ENCODE results near the gene SLC51B. TPM values are rescaled to one million over a fixed set of nuclear protein-coding genes. Genes with fewer than 3 reads are reported as not detected.
"Not testable (repeated sequence)": the region's sequence is repeated elsewhere in the genome, so short reads cannot be mapped to it uniquely, and the experiment has no call there.

The SLC51B gene
- total RNA-seq, 3 donors from 2014 or later: not detected

DNA sequence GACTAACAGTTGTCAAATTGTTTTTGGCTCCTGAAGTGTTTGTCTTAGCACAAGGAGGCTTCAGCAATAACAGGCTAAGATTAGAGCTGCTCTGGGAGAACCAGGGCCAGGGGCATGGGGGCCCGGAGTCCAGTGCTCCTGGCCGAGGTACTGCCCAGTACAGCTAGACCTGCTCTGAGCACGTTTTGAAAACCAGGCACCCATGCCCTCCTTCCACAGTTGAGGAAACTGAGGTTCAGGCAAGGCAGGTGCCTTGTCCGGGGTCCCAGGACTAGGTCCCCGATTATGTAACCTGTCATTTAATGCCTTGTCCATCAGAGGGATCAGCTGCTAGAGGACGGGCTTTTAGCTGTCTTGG, 50.5 kb downstream of the SLC51B start:
- intact Hi-C loops (cut with DNase I; ENCODE audit: low total_unique reads): loop anchor here (10.0 kb wide), 1 partner anchor 61 kb away; no protein-coding TSS in a partner anchor
- H3K9me3 ChIP-seq: no peaks in the 10 kb centered on the region
- H3K36me3 ChIP-seq: peaks cover 5% of the 10 kb centered on the region
- no peaks in the 10 kb centered on the region for H3K27me3 ChIP-seq
- no peak for DNase-seq (ENCODE audit: low spot score in 2 of 2)
- H3K27ac ChIP-seq: no peak overlapping the region
- H3K4me1 ChIP-seq: no peaks in the 10 kb centered on the region
- no peak overlapping the region for H3K4me3 ChIP-seq
- TF ChIP-seq CTCF (IDR thresholded peaks at IDR 0.05) (no peak), POLR2AphosphoS5 (IDR thresholded peaks at IDR 0.05) (no peak), POLR2A (IDR thresholded peaks at IDR 0.05) (no peak)

DNA sequence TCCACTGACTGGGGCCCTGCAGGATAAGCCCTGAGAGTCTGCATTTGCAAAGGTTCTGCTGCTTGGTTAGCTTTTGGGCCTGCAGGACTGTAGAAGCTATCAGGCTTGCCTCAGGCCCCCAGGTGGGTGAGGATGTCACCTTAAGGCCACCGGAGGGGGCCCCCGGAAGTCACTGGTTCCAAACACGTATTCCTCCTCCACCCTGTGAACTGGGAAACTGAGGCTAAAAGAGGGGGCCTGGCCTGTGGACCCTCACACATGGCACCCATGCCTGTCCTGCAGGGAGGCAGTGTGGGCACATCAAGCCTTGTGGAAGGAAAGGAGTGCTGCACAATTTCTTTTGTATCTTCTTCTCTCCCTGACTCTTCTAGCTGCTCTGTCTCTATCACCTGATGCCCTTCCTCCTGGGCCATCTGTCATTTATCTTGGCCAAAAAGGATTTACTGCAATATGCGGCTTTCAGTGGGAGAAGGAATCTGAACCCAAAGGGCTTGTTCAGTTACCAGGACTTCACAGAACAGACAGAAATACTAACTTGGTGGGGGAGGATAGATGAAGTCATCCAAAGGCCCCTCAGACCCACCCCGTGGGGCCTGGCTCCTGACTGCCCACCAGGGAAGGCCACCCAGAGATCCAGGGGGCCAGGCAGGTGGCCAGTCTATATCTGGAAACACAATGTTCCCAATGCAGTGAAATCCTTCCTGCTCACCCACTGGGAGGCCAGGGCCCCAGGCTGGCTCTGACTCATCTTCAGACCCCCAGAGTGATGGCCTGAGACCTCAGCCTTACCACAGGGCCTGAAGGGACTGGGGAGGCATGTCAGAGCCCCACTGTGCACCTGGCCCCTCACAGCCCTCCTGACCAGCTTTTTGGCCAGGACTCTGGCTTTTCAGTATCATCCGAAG, 51.5 kb downstream of the SLC51B start:
- H3K9me3 ChIP-seq: no peaks in the 10 kb centered on the region
- intact Hi-C loops (cut with DNase I; ENCODE audit: low total_unique reads): loop anchor here (10.0 kb wide), 1 partner anchor 62 kb away; no protein-coding TSS in a partner anchor
- no peak overlapping the region for H3K27ac ChIP-seq
- DNase-seq (ENCODE audit: low spot score in 2 of 2): no peak
- TF ChIP-seq POLR2A (IDR thresholded peaks at IDR 0.05): no peak
- H3K4me3 ChIP-seq: no peak overlapping the region
- H3K36me3 ChIP-seq: peaks cover 5% of the 10 kb centered on the region
- no peaks in the 10 kb centered on the region for H3K4me1 ChIP-seq
- H3K27me3 ChIP-seq: no peaks in the 10 kb centered on the region

DNA sequence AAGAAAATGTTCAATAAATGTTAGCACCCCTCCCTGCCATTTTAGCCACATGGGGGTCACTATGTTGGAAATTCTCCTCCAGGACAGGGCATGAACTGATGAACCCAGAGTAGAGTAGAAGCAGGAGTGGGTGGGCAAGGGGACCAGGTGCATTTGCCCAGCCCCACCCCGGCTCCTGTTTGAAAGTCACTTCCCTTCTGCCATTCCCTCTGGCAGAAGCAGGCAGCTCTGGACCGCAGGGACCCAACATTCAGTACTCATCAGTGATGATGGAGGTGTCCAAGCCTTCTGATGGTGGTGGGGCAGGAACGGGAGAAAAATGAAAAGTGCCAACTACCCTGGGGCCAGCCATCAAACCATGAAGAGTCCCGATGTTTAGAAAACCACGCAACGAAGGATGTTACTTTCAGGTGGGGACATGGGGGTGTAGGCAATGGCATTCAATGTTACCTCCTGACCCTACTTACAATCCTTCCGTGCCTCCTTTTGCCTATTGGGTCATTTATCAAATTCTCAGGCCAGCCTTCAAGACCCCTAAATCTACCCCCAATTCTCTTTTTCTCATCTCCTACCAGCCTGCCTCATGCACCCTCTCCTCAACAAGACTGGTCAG, 52.6 kb downstream of the SLC51B start:
- no peaks in the 10 kb centered on the region for H3K4me1 ChIP-seq
- H3K36me3 ChIP-seq: peaks cover 5% of the 10 kb centered on the region
- H3K4me3 ChIP-seq: no peak overlapping the region
- no peaks in the 10 kb centered on the region for H3K27me3 ChIP-seq
- no peak overlapping the region for H3K27ac ChIP-seq
- TF ChIP-seq POLR2AphosphoS5 (IDR thresholded peaks at IDR 0.05) (no peak), CTCF (IDR thresholded peaks at IDR 0.05) (no peak), POLR2A (IDR thresholded peaks at IDR 0.05) (no peak)
- no peaks in the 10 kb centered on the region for H3K9me3 ChIP-seq
- intact Hi-C loops (cut with DNase I; ENCODE audit: low total_unique reads): loop anchor here (10.0 kb wide), 1 partner anchor 63 kb away; no protein-coding TSS in a partner anchor
- no peak for DNase-seq (ENCODE audit: low spot score in 2 of 2)

DNA sequence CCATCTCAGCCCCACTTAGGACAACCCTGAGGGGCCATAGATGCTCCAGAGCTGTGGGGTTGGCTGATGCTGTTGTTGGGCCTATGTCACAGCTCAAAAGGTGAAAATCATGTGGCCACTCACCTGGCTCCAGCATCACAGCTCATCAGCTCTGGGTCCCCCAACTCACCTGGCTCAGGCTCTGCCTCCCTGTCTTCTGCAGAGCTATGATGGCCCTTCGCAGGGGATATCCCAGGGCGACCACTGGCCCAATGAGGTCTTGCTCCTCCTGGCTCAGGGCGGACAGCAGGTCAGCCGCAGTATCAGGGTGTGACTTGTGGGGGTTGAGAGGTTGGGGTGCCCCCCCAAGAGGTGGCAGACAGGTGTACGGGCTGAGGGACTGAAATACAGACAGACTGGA, 54.1 kb downstream of the SLC51B start:
- Histone ChIP-seq H3K27me3 (no peaks in the 10 kb centered on the region), H3K4me1 (no peaks in the 10 kb centered on the region), H3K4me3 (no peak overlapping the region), H3K9me3 (no peaks in the 10 kb centered on the region), H3K27ac (no peak overlapping the region), H3K36me3 (peaks cover 5% of the 10 kb centered on the region)
- no peak for DNase-seq (ENCODE audit: low spot score in 2 of 2)
- intact Hi-C loops (cut with DNase I; ENCODE audit: low total_unique reads): loop anchor here (10.0 kb wide), 1 partner anchor 65 kb away; no protein-coding TSS in a partner anchor
- TF ChIP-seq CTCF (IDR thresholded peaks at IDR 0.05) (no peak), POLR2A (IDR thresholded peaks at IDR 0.05) (no peak), POLR2AphosphoS5 (IDR thresholded peaks at IDR 0.05) (no peak)

DNA sequence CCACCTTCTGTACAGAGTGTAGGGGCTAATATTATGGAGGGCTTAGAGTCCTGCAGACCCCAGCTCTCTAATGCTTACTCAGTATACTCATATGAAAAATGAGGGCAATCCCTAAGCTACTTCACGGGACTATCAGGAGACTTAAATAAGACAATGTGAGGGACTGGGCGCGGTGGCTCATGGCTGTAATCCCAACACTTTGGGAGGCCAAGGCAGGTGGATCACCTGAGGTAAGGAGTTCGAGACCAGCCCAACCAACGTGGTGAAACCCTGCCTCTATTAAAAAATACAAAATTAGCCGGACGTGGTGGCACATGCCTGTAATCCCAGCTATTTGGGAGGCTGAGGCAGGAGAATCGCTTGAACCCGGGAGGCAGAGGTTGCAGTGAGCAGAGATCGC, 54.6 kb downstream of the SLC51B start:
- not testable (repeated sequence) for H3K27ac ChIP-seq; H3K4me3 ChIP-seq; DNase-seq (ENCODE audit: low spot score in 2 of 2); H3K4me1 ChIP-seq; H3K9me3 ChIP-seq; H3K36me3 ChIP-seq; H3K27me3 ChIP-seq
- intact Hi-C loops (cut with DNase I; ENCODE audit: low total_unique reads): loop anchor here (10.0 kb wide), 1 partner anchor 65 kb away; no protein-coding TSS in a partner anchor

DNA sequence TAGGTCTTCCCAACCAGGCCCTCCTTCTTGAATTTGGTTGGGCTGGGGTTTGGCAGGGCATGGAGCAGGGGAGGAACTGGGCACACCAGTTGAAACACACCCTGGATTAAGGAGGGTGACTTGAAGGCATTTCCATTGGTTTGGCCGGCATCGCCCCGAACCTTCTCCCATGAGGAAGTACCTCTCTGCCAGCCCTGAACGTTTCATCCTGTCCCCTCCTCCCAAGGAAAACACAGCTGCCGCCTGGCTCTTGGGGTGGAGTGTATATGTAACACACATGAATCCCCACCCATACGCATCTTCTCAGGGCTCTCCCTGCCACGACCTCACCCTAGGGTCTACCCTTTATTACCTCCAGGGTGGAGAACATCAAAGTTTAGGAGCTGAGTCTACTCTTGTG, 55.3 kb downstream of the SLC51B start:
- DNase-seq (ENCODE audit: low spot score in 2 of 2): no peak
- H3K9me3 ChIP-seq: no peaks in the 10 kb centered on the region
- H3K36me3 ChIP-seq: peaks cover 5% of the 10 kb centered on the region
- intact Hi-C loops (cut with DNase I; ENCODE audit: low total_unique reads): no loop called here
- H3K4me3 ChIP-seq: no peak overlapping the region
- TF ChIP-seq POLR2AphosphoS5 (IDR thresholded peaks at IDR 0.05) (no peak), CTCF (IDR thresholded peaks at IDR 0.05) (no peak), POLR2A (IDR thresholded peaks at IDR 0.05) (no peak)
- no peaks in the 10 kb centered on the region for H3K27me3 ChIP-seq
- H3K4me1 ChIP-seq: no peaks in the 10 kb centered on the region
- H3K27ac ChIP-seq: peak overlapping the region in 1 of 2 donors; percentile 40
